ENCODE measurements around the gene SARS1. TPM values are rescaled to one million over a fixed set of nuclear protein-coding genes. Genes with fewer than 3 reads are reported as not detected.

Gene SARS1
- total and polyA plus RNA-seq, 2 of the 13 experiments (the other 11 are each of a cell fraction or from before 2014, with no cell fraction given): 103 to 134 TPM

- intact Hi-C loops (cut with micrococcal nuclease; ENCODE audit: unreplicated experiment): loop anchor here (1.0 kb wide), 1 partner anchor 9 kb away; the partner anchor contains the start of gene CELSR2
- no peak for DNase-seq (ENCODE audit: low spot score)
- ChIA-PET CTCF (ENCODE audit: low intra/inter-chr PET ratio, low total read pairs) (interaction anchor here (0.7 to 2.1 kb wide), 3 partner anchors 23 to 159 kb away, joined by 4 to 13 read pairs (median 4); no protein-coding TSS in a partner anchor), POLR2A (interaction anchor here (0.6 to 2.7 kb wide), 9 partner anchors 8 to 158 kb away, joined by 3 to 13 read pairs (median 5); partner anchors contain the start of genes CELSR2, SARS1 and SORT1)
- Histone ChIP-seq H3K27me3 (ENCODE audit: control insufficient read depth in 1 of 2, insufficient read depth in 2 of 2, low read length in 2 of 2) (0 out of 5 replicates have a peak, but pooled peaks cover 0 to 3% of the 10 kb centered on the region in 2 experiments), H2AFZ (ENCODE audit: low read length) (no peak overlapping the region), H3K27ac (ENCODE audit: extremely low read length, insufficient read depth, low read length) (no peak overlapping the region), H3K4me2 (ENCODE audit: low read depth, low read length) (no peak overlapping the region), H3K9ac (ENCODE audit: insufficient read depth, low read depth, low read length) (no peak overlapping the region), H3K4me3 (replicated peaks in 1 of 3; ENCODE audit: insufficient read depth in 1 of 3, low read depth in 2 of 3, low read length in 3 of 3) (no peak overlapping the region), H3K79me2 (ENCODE audit: insufficient read depth, low read length) (no peaks in the 10 kb centered on the region), H3K4me1 (ENCODE audit: insufficient read depth, low read length) (peaks cover 38% of the 10 kb centered on the region), H4K20me1 (ENCODE audit: insufficient read depth, low read length) (no peaks in the 10 kb centered on the region; the same call in 1 of the 2 replicates), H3K9me3 (ENCODE audit: low read length) (no peaks in the 10 kb centered on the region), H3K36me3 (replicated peaks in 1 of 2; ENCODE audit: control insufficient read depth in 1 of 2, insufficient read depth in 2 of 2, low read length in 2 of 2) (peaks cover 14 to 38% of the 10 kb centered on the region in 2 experiments)
- FAIRE-seq: no peak
- BruUV-seq (replicated peaks): no TSS peak
- in situ Hi-C loops (cut with HindIII; ENCODE audit: extremely low pct_ligation_motif_present, low pct_unique_long_range_greater_than_20kb): no loop called here
- WGBS (ENCODE audit: low lambda C conversion rate): 63% methylated on average over 12 of the region's 26 CpGs
- peak; percentile 3 for ATAC-seq
- TF ChIP-seq ZNF850 (CRISPR knock-in tag; conservative IDR thresholded peaks at IDR 0.05) (no peak), CSRNP2 (CRISPR knock-in tag; conservative IDR thresholded peaks at IDR 0.05; ENCODE audit: low read depth) (no peak), ZNF318 (CRISPR knock-in tag; IDR thresholded peaks at IDR 0.05) (no peak), TCF12 (IDR thresholded peaks at IDR 0.05) (no peak), TCF12 (CRISPR knock-in tag; IDR thresholded peaks at IDR 0.05) (no peak), ZNF687 (CRISPR knock-in tag; IDR thresholded peaks at IDR 0.05) (peak; percentile 30; the same call in 1 of the 2 replicates), KDM2A (CRISPR knock-in tag; IDR thresholded peaks at IDR 0.05; ENCODE audit: borderline replicate concordance, low read depth) (peak; percentile 79; the same call in 1 of the 2 replicates)
Measured at GRCh38 chr1:109240158-109241152, 26.7 kb downstream of the SARS1 start.

Measured in HepG2 (cell line).